ENCODE results near the gene DHX8. TPM values are rescaled to one million over a fixed set of nuclear protein-coding genes. Genes with fewer than 3 reads are reported as not detected.

The DHX8 gene
- 38.9 and 39.7 TPM in 2 replicates for total RNA-seq

DNA sequence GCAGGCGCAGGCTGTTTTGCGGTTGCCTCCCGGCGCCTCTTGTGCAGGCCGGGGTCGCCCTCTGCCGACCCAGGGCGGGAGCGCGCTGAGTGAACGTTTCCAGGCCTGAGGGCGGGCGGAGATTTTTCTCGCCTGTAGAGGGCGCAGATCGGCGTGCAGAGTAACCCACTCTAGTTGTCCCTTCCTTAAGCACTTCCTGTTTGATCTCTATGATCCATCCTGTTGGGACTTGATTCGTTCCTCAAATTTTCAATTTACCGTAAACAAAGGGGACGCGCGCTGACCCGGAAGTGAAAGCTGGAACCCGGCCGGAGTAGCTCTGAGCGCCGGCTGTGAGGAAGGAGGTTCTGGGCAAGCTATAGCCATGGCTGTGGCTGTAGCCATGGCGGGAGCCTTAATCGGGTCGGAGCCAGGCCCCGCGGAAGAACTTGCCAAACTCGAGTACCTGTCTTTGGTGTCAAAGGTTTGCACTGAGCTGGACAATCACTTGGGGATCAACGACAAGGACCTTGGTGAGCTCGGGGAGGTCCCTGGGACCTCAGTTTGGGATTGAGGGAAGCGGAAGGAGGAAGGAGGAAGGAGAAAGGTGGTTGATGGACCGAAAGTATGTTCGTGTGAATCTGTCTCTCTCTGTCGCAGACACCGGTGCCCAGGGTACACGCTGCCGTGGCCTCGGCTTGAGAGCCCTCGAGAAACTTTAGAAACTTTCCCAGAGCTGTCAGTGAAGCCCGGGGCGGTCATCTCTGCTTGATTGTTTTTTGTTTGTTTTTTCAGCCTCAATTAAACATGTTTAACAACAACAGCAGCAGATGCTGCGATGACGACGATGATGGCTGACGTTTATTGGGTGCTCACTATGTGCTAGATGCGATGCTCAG is at the start of gene DHX8:
Gene DHX8 (plus strand): TSS at position 302 of the 878 bp plus-strand sequence. CDS start 63 bp downstream, at position 365.

DNA sequence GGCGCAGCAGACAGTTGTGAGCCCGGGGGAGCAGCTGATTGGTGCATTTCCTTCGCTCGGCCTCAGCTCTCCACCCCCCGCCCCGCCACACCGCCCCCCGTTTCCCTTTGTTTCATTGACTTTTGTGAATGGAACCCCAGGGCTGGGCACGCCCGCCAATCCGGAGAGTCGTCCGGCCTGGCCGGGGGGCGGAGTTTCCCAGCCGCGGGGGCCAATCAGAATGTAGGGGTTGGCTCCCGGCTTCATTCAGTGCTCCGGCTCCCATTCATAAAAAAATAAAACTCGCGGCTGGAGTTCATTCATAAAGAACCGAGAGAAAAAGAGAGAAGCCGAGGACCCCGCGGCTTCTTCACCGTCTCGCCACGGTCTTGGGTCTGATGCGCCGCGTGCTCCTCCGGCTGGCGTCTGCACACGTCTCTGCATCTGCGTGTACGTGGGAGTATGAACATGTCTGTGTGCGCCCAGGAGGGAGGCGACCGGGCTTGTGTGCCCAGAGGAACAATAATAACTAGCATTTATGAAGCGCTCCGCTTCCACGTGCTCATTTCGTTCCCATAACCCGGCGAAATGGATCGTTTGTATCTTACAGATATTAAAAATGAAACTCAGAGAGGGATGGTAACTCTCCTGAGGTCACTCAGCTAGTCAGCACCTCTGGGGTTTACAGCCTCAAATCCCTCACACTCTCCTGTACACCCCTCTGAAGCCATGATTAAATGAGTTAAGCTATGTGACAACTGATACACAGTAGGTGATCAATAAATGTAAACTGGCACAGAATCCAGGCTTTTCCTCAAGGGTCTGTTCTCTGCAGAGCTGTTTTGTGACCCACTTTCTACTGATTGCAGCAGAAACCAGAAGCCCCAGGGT is 62.8 kb downstream of the DHX8 start, which contains the start of gene ETV4:
Gene ETV4 (minus strand): TSS at position 22 of the 870 bp plus-strand sequence. CDS start 723 bp downstream, outside the sequence.

Small RNAs within 50 kb of the gene (small RNA-seq; reads per million reads assigned to genes)
- gene RNU6-406P (not detected), gene RNU6-971P (not detected)

Other genes starting within 250 kb of the DHX8 start
- gene RNU2-1, start 250.0 kb upstream of the DHX8 start, total RNA-seq = not detected in 2 replicates
- gene ARL4D, start 85.0 kb upstream of the DHX8 start, total RNA-seq = 3.9 and 11.0 TPM in 2 replicates
- 0.39 and 2.6 TPM in 2 replicates for gene ETV4, start 62.4 kb downstream of the DHX8 start, total RNA-seq
- 0.65 TPM in 1 of 2 replicates, not detected in the other for gene MEOX1, start 177.9 kb downstream of the DHX8 start, total RNA-seq

Measured in placental epithelial cell (primary cell).